ENCODE data around the gene KRTAP9-2.
"Not testable (repeated sequence)": the region's sequence is repeated elsewhere in the genome, so short reads cannot be mapped to it uniquely, and the experiment has no call there.

Gene KRTAP9-2

GRCh38 chr17:41251261-41251660 is 24.8 kb downstream of the KRTAP9-2 start:
- no peak for TF ChIP-seq CTCF (IDR thresholded peaks at IDR 0.05; ENCODE audit: insufficient read depth, low read depth, low read length, missing control alignments)
- no peak for DNase-seq (ENCODE audit: low read depth)
- H3K4me3 ChIP-seq (ENCODE audit: low read length), result no peak overlapping the region

GRCh38 chr17:41254861-41255260 is 28.4 kb downstream of the KRTAP9-2 start:
- no peak for TF ChIP-seq CTCF (IDR thresholded peaks at IDR 0.05; ENCODE audit: insufficient read depth, low read depth, low read length, missing control alignments)
- no peak for DNase-seq (ENCODE audit: low read depth)

GRCh38 chr17:41255381-41256290 is 29.2 kb downstream of the KRTAP9-2 start, which contains the start of gene KRTAP9-9:
Gene KRTAP9-9 (plus strand): TSS chr17:41255384.
- not testable (repeated sequence) for H3K4me3 ChIP-seq (ENCODE audit: low read length); DNase-seq (ENCODE audit: low read depth)

More at GRCh38 chr17:41254861-41255260, 28.4 kb downstream of the KRTAP9-2 start:
- H3K4me3 ChIP-seq (ENCODE audit: low read length), result no peak overlapping the region

- DNase-seq (ENCODE audit: low read depth), result no peak
- no peak for TF ChIP-seq CTCF (IDR thresholded peaks at IDR 0.05; ENCODE audit: insufficient read depth, low read depth, low read length, missing control alignments)
Observed at GRCh38 chr17:41256291-41256685, 29.8 kb downstream of the KRTAP9-2 start.

GRCh38 chr17:41258406-41258805 is 32.0 kb downstream of the KRTAP9-2 start:
- no peak for TF ChIP-seq CTCF (IDR thresholded peaks at IDR 0.05; ENCODE audit: insufficient read depth, low read depth, low read length, missing control alignments)
- no peak for DNase-seq (ENCODE audit: low read depth)
- H3K4me3 ChIP-seq (ENCODE audit: low read length), result no peak overlapping the region

More at GRCh38 chr17:41256291-41256685, 29.8 kb downstream of the KRTAP9-2 start:
- H3K4me3 ChIP-seq (ENCODE audit: low read length), result no peak overlapping the region

GRCh38 chr17:41263212-41263611 is 36.8 kb downstream of the KRTAP9-2 start:
- no peak for TF ChIP-seq CTCF (IDR thresholded peaks at IDR 0.05; ENCODE audit: insufficient read depth, low read depth, low read length, missing control alignments)
- H3K4me3 ChIP-seq (ENCODE audit: low read length), result no peak overlapping the region
- DNase-seq (ENCODE audit: low read depth), result no peak

- no peak for TF ChIP-seq CTCF (IDR thresholded peaks at IDR 0.05; ENCODE audit: insufficient read depth, low read depth, low read length, missing control alignments)
- no peak overlapping the region for H3K4me3 ChIP-seq (ENCODE audit: low read length)
- no peak for DNase-seq (ENCODE audit: low read depth)
Observed at GRCh38 chr17:41264599-41264998, 38.2 kb downstream of the KRTAP9-2 start.

All from epithelial cell of esophagus (primary cell).